ENCODE data around the gene HOXD11. TPM values are rescaled to one million over a fixed set of nuclear protein-coding genes. Genes with fewer than 3 reads are reported as not detected.

HOXD11 gene
- total and polyA plus RNA-seq, 8 donors = not detected

- H3K9me3 ChIP-seq = peaks cover 9 to 57% (median 31%) of the 10 kb centered on the region in 4 donors
- intact Hi-C loops (cut with DNase I; ENCODE audit: low total_unique reads) = no loop called here
- peak overlapping the region in 3 of 4 donors; percentile 13 to 34 (median 23) for H3K4me3 ChIP-seq
- H3K27me3 ChIP-seq = peaks cover 74 to 100% (median 99%) of the 10 kb centered on the region in 3 donors
- WGBS, 5 donors = 5 to 13% (median 10%) methylated on average over 38 to 68 of the region's 68 CpGs
- TF ChIP-seq POLR2AphosphoS5 (IDR thresholded peaks at IDR 0.05) (no peak), EP300 (IDR thresholded peaks at IDR 0.05) (no peak), POLR2A (IDR thresholded peaks at IDR 0.05) (no peak), CTCF (IDR thresholded peaks at IDR 0.05) (no peak)
- H3K4me1 ChIP-seq = peaks cover 0 to 59% (median 34%) of the 10 kb centered on the region in 4 donors
- no peaks in the 10 kb centered on the region for H3K36me3 ChIP-seq
- no peak overlapping the region for H3K27ac ChIP-seq
- DNase-seq = peak in 1 of 2 donors; percentile 63
These were observed 26.3 kb upstream of the HOXD11 start for GRCh38 chr2:176080540-176081375.

GRCh38 chr2:176081376-176081836 lies 25.7 kb upstream of the HOXD11 start:
- no peak overlapping the region for H3K27ac ChIP-seq
- H3K36me3 ChIP-seq = no peaks in the 10 kb centered on the region
- H3K4me1 ChIP-seq = peaks cover 0 to 66% (median 40%) of the 10 kb centered on the region in 4 donors
- no peak overlapping the region for H3K4me3 ChIP-seq
- DNase-seq = peak in 1 of 2 donors; percentile 22
- peaks cover 74 to 100% (median 99%) of the 10 kb centered on the region in 3 donors for H3K27me3 ChIP-seq
- TF ChIP-seq CTCF (IDR thresholded peaks at IDR 0.05) (no peak), POLR2AphosphoS5 (IDR thresholded peaks at IDR 0.05) (no peak), EP300 (IDR thresholded peaks at IDR 0.05) (no peak), POLR2A (IDR thresholded peaks at IDR 0.05) (no peak)
- intact Hi-C loops (cut with DNase I; ENCODE audit: low total_unique reads) = no loop called here
- H3K9me3 ChIP-seq = peaks cover 9 to 57% (median 31%) of the 10 kb centered on the region in 4 donors
- 7 to 15% (median 12%) methylated on average over 17 of the region's 17 CpGs for WGBS, 5 donors

- peaks cover 68 to 100% (median 99%) of the 10 kb centered on the region in 3 donors for H3K27me3 ChIP-seq
- H3K27ac ChIP-seq = no peak overlapping the region
- TF ChIP-seq CTCF (IDR thresholded peaks at IDR 0.05) = no peak
- no peak for TF ChIP-seq POLR2A (IDR thresholded peaks at IDR 0.05)
- TF ChIP-seq EP300 (IDR thresholded peaks at IDR 0.05) = no peak
- TF ChIP-seq POLR2AphosphoS5 (IDR thresholded peaks at IDR 0.05) = no peak
- intact Hi-C loops (cut with DNase I; ENCODE audit: low total_unique reads) = no loop called here
- WGBS, 5 donors = 7 to 13% (median 11%) methylated on average over 40 to 62 of the region's 62 CpGs
- no peaks in the 10 kb centered on the region for H3K36me3 ChIP-seq
- peaks cover 9 to 57% (median 30%) of the 10 kb centered on the region in 4 donors for H3K9me3 ChIP-seq
- DNase-seq = peak in 1 of 2 donors; percentile 37
- peaks cover 0 to 66% (median 40%) of the 10 kb centered on the region in 4 donors for H3K4me1 ChIP-seq
- H3K4me3 ChIP-seq = no peak overlapping the region
These were observed 25.1 kb upstream of the HOXD11 start for GRCh38 chr2:176081837-176082524.

- intact Hi-C loops (cut with DNase I; ENCODE audit: low total_unique reads) = no loop called here
- TF ChIP-seq POLR2A (IDR thresholded peaks at IDR 0.05) (no peak), EP300 (IDR thresholded peaks at IDR 0.05) (no peak), POLR2AphosphoS5 (IDR thresholded peaks at IDR 0.05) (no peak), CTCF (IDR thresholded peaks at IDR 0.05) (no peak)
- Histone ChIP-seq H3K27ac (no peak overlapping the region), H3K9me3 (peaks cover 9 to 57% (median 30%) of the 10 kb centered on the region in 4 donors), H3K4me1 (peaks cover 0 to 66% (median 40%) of the 10 kb centered on the region in 4 donors), H3K36me3 (no peaks in the 10 kb centered on the region), H3K27me3 (peaks cover 69 to 100% (median 99%) of the 10 kb centered on the region in 3 donors), H3K4me3 (no peak overlapping the region)
- DNase-seq = no peak
- WGBS, 5 donors = 7 to 11% (median 10%) methylated on average over 10 of the region's 10 CpGs
These were observed 24.6 kb upstream of the HOXD11 start for GRCh38 chr2:176082525-176082823.

Measured in stomach (tissue), 9 donors.